ENCODE results near the gene NELFA. TPM values are rescaled to one million over a fixed set of nuclear protein-coding genes. Genes with fewer than 3 reads are reported as not detected.

The NELFA gene
- total and polyA plus RNA-seq, 2 of the 4 experiments (the other 2 are of a cell fraction) = 4.3 to 21.9 TPM

DNA sequence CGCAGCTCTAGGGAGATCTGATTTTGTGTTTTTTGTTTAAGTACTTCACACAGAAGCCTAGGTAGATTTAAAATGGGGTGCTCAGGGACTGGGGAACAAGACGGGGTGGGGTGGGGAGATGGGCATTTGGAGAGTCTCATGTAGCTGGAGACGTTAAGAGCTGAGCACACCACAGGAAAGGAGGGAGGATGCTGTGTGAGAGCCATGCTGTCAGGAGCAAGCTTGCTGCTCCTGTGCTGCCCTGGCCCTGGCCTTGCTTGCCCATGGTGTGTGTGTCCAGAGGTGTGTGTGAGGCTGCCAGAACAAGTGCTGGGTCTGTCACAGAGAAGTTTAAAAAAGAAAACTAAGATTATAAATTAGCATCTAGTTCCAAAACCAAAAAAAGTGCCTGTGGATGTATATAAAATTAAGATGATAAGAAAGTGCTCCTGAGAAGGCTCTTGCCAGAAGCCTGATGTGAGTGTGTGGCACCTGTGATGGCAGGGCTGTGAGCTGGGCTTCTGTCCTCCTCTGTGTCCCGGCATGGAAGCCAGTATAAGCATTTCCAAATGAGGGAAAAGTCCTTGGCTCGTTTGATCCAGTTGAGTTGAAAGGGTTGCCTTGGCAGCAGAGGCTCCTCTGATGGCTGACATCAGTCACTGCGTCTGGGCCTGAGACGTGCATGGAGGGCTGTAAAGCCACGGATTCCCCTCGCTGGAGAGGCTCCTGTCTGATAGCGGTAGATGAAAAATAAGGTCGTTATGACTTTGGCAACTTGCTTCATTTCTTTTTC lies 63.5 kb downstream of the NELFA start:
- DNase-seq (no peak), ATAC-seq (ENCODE audit: low read depth) (no peak)
- Histone ChIP-seq H4K91ac (ENCODE audit: insufficient read depth, low read depth, low read length) (no peak overlapping the region), H3K9me3 (ENCODE audit: control insufficient read depth, insufficient read depth, low read length) (no peaks in the 10 kb centered on the region), H2BK120ac (ENCODE audit: low read depth, low read length) (no peak overlapping the region), H4K8ac (ENCODE audit: low read depth in 2 of 2, low read length in 2 of 2) (no peak overlapping the region), H2AK9ac (replicated peaks; ENCODE audit: low read depth, low read length, poor library complexity) (peak overlapping the region; percentile 44), H2BK15ac (ENCODE audit: low read depth, low read length) (no peak overlapping the region), H3K4me1 (ENCODE audit: control insufficient read depth, insufficient read depth, low read length) (peaks cover 5% of the 10 kb centered on the region), H3K14ac (replicated peaks; ENCODE audit: low read depth, low read length) (no peak overlapping the region), H3K18ac (ENCODE audit: low read depth, low read length) (no peak overlapping the region), H2AFZ (replicated peaks; ENCODE audit: low read length, poor library complexity) (no peak overlapping the region), H2AK5ac (ENCODE audit: low read depth, low read length) (no peak overlapping the region), H4K20me1 (ENCODE audit: insufficient read depth, low read length) (peaks cover 6% of the 10 kb centered on the region), H4K5ac (ENCODE audit: low read depth, low read length) (no peak overlapping the region), H3K27ac (ENCODE audit: insufficient read depth, low read length) (no peak overlapping the region), H3K4me2 (ENCODE audit: low read depth, low read length) (no peak overlapping the region), H2BK5ac (ENCODE audit: low read depth, low read length, poor library complexity, severe bottlenecking) (no peak overlapping the region), H2BK20ac (ENCODE audit: low read depth, low read length) (no peak overlapping the region), H3K23ac (ENCODE audit: low read depth, low read length) (no peak overlapping the region), H3K79me1 (ENCODE audit: low read depth in 1 of 2, low read length in 2 of 2) (peaks cover 51 to 78% of the 10 kb centered on the region in 2 experiments), H3K56ac (ENCODE audit: extremely low read depth, insufficient read depth, low read length) (no peak overlapping the region), H3K36me3 (ENCODE audit: control insufficient read depth, insufficient read depth, low read length) (peaks cover 18% of the 10 kb centered on the region), H3K9ac (ENCODE audit: low read depth, low read length) (no peak overlapping the region), H3K4ac (ENCODE audit: low read depth, low read length) (no peak overlapping the region; the same call in 1 of the 2 replicates), H3K4me3 (ENCODE audit: insufficient read depth, low read depth, low read length) (no peak overlapping the region), H3K27me3 (ENCODE audit: control insufficient read depth, insufficient read depth, low read length) (no peaks in the 10 kb centered on the region), H3K9me1 (ENCODE audit: insufficient read depth, low read length) (peaks cover 14% of the 10 kb centered on the region)
- CTCF ChIA-PET = no interaction called here
- no TSS peak for BruUV-seq (replicated peaks)
- TF ChIP-seq RFX5 (IDR thresholded peaks at IDR 0.05; ENCODE audit: low read depth, low read length) (no peak), SMC3 (IDR thresholded peaks at IDR 0.05; ENCODE audit: low read depth, low read length) (no peak), MXI1 (IDR thresholded peaks at IDR 0.05; ENCODE audit: borderline replicate concordance, low read depth, low read length) (no peak), POLR2A (IDR thresholded peaks at IDR 0.05; ENCODE audit: low read depth, low read length) (no peak), FOS (IDR thresholded peaks at IDR 0.05; ENCODE audit: low read depth, low read length) (no peak), RAD21 (IDR thresholded peaks at IDR 0.05; ENCODE audit: low read length) (no peak), NFE2L2 (IDR thresholded peaks at IDR 0.05; ENCODE audit: low read depth, low read length) (no peak), RCOR1 (IDR thresholded peaks at IDR 0.05; ENCODE audit: insufficient replicate concordance, low read length) (no peak), MAZ (IDR thresholded peaks at IDR 0.05; ENCODE audit: borderline replicate concordance, low read depth, low read length) (no peak), BHLHE40 (IDR thresholded peaks at IDR 0.05; ENCODE audit: low read depth, low read length) (no peak), CHD1 (IDR thresholded peaks at IDR 0.05; ENCODE audit: low read depth, low read length) (no peak), CEBPB (IDR thresholded peaks at IDR 0.05; ENCODE audit: low read depth, low read length) (no peak), MAFK (IDR thresholded peaks at IDR 0.05; ENCODE audit: low read depth, low read length) (no peak)
- TF ChIP-seq, protein P1, sequence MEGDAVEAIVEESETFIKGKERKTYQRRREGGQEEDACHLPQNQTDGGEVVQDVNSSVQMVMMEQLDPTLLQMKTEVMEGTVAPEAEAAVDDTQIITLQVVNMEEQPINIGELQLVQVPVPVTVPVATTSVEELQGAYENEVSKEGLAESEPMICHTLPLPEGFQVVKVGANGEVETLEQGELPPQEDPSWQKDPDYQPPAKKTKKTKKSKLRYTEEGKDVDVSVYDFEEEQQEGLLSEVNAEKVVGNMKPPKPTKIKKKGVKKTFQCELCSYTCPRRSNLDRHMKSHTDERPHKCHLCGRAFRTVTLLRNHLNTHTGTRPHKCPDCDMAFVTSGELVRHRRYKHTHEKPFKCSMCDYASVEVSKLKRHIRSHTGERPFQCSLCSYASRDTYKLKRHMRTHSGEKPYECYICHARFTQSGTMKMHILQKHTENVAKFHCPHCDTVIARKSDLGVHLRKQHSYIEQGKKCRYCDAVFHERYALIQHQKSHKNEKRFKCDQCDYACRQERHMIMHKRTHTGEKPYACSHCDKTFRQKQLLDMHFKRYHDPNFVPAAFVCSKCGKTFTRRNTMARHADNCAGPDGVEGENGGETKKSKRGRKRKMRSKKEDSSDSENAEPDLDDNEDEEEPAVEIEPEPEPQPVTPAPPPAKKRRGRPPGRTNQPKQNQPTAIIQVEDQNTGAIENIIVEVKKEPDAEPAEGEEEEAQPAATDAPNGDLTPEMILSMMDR (conservative IDR thresholded peaks at IDR 0.05; ENCODE audit: low read depth, low read length) = no peak
- TF ChIP-seq, protein P2, sequence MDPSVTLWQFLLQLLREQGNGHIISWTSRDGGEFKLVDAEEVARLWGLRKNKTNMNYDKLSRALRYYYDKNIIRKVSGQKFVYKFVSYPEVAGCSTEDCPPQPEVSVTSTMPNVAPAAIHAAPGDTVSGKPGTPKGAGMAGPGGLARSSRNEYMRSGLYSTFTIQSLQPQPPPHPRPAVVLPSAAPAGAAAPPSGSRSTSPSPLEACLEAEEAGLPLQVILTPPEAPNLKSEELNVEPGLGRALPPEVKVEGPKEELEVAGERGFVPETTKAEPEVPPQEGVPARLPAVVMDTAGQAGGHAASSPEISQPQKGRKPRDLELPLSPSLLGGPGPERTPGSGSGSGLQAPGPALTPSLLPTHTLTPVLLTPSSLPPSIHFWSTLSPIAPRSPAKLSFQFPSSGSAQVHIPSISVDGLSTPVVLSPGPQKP (IDR thresholded peaks at IDR 0.05; ENCODE audit: borderline replicate concordance, low read depth, low read length) = no peak
- TF ChIP-seq, protein P3, sequence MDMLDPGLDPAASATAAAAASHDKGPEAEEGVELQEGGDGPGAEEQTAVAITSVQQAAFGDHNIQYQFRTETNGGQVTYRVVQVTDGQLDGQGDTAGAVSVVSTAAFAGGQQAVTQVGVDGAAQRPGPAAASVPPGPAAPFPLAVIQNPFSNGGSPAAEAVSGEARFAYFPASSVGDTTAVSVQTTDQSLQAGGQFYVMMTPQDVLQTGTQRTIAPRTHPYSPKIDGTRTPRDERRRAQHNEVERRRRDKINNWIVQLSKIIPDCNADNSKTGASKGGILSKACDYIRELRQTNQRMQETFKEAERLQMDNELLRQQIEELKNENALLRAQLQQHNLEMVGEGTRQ (IDR thresholded peaks at IDR 0.05; ENCODE audit: low read depth, low read length) = no peak
- in situ Hi-C loops (cut with MboI; ENCODE audit: low sequenced_read_pairs) (no loop called here), intact Hi-C loops (cut with micrococcal nuclease) (no loop called here), dilution Hi-C loops (cut with HindIII; ENCODE audit: low sequenced_read_pairs, unreplicated experiment) (no loop called here)
- POLR2A ChIA-PET (ENCODE audit: unreplicated experiment) = no interaction called here
- 64% methylated on average over 8 of the region's 11 CpGs; no CpG with 5 or more reads in 1 of the 2 experiments for WGBS, 2 experiments (ENCODE audit: extremely low coverage in 2 of 2, insufficient read length in 1 of 2)
